Right atrium auricular region (tissue), 2 donors: ENCODE measurements around the gene RPL7A. TPM values are rescaled to one million over a fixed set of nuclear protein-coding genes. Genes with fewer than 3 reads are reported as not detected.
A peak's percentile ranks its signal among the peaks of the same experiment; 100 is the strongest.
"Not testable (repeated sequence)": the region's sequence is repeated elsewhere in the genome, so short reads cannot be mapped to it uniquely, and the experiment has no call there.

ENCODE experiments used
- DNase-seq: peaks from one replicate; pipeline ENCODE4 v3.0.0-alpha.2; 2019; ENCODE audit warnings: low spot score
- H3K27ac ChIP-seq, 2 donors: fragments of 200-600 bp; sonication (generic); 1 replicate in 1 of 2; 2 replicates in 1 of 2; pipeline ENCODE4 v1.5.1; 2016 to 2019
- H3K27me3 ChIP-seq, 2 donors: fragments of 200-600 bp; sonication (generic); one replicate each; pipeline versions ENCODE4 v1.5.1 to v1.6.0; 2017 to 2019
- H3K36me3 ChIP-seq: fragments of 200-600 bp; sonication (generic); one replicate; pipeline ENCODE4 v1.5.1; 2016
- H3K4me1 ChIP-seq, 2 donors: fragments of 200-600 bp; sonication (generic); one replicate each; pipeline versions ENCODE4 v1.5.1 to v1.6.0; 2017 to 2019
- H3K4me3 ChIP-seq, 2 donors: fragments of 200-600 bp; sonication (generic); 1 replicate in 1 of 2; 2 replicates in 1 of 2; pipeline ENCODE4 v1.5.1; 2017 to 2019; ENCODE audit warnings: mild to moderate bottlenecking in 1 of 2, moderate library complexity in 1 of 2
- H3K9me3 ChIP-seq, 2 donors: fragments of 200-600 bp; sonication (generic); one replicate each; pipeline ENCODE4 v1.5.1; 2019
- CTCF ChIP-seq, 2 donors: fragments of 200-600 bp; sonication (generic); IDR thresholded peaks; one replicate each; pipeline ENCODE4 v1.5.1; 2019; ENCODE audit warnings: antibody characterized with exemption in 2 of 2
- total RNA-seq, 2 donors: library from RNA; depleted of rRNA; stranded (reverse); fragments of >200 nt; gene quantifications; one replicate each; pipeline ENCODE4 v1.1.0, GENCODE V29; 2016

Gene RPL7A
- 1,000 to 10,000 TPM in 1 of 2 donors, 100 to 1,000 TPM in 1; 739 to 1,208 TPM for total RNA-seq

DNA sequence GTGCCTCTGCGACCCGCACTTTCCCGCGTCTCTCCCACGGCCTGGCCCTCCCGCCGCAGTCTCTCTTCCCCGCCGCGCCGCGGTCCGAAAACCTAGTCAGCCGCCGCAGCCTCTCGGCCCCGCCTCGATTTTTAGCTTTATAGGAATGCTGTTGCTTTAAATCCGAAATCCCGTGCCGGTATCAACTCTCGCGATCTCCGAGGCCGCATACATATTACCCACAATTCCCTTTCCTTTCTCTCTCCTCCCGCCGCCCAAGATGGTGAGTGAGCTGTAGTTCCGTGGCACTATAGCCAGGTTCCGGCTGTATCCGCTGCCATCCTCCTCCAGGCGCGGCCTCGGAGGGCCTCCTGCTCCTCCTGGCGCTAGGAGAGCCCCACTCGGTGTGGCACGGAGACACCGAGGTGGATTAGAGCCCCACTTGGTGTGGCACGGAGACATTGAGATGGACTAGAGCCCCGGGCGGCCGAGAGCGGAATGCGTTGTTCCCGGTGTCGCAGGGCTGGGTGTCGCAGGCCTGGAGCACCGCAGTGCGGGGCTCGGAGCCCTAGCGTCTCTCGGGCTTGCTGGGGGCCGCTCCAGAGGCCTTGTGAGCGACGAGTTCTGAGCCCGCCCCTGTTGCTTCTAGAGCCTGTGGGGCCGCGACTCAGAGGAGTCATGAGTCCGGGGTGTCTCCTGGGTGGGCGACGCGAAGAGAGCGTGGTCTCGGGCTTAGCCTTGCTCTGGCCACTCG is at the start of gene RPL7A, which contains the start of gene MED22:
Gene RPL7A (plus strand): TSS at position 234 of the 733 bp plus-strand sequence. CDS start 26 bp downstream, at position 260.
Gene MED22 (minus strand): TSS at position 147 of the 733 bp plus-strand sequence. CDS start 1,469 bp downstream, outside the sequence.
- Histone ChIP-seq H3K27me3 (no peaks in the 10 kb centered on the region), H3K4me1 (peaks cover 0 to 29% of the 10 kb centered on the region in 2 donors), H3K36me3 (peaks cover 62% of the 10 kb centered on the region), H3K9me3 (no peaks in the 10 kb centered on the region), H3K4me3 (peak within 1 kb of the TSS; percentile 92 to 97), H3K27ac (peak within 1 kb of the TSS; percentile 86 to 94)
- DNase-seq, result peak; percentile 97
- TF ChIP-seq CTCF (IDR thresholded peaks at IDR 0.05), result no peak

- H3K4me3 ChIP-seq, H3K27me3 ChIP-seq: not testable (repeated sequence)
Measured at GRCh38 chr9:133299996-133300395, 48.0 kb upstream of the RPL7A start.

DNA sequence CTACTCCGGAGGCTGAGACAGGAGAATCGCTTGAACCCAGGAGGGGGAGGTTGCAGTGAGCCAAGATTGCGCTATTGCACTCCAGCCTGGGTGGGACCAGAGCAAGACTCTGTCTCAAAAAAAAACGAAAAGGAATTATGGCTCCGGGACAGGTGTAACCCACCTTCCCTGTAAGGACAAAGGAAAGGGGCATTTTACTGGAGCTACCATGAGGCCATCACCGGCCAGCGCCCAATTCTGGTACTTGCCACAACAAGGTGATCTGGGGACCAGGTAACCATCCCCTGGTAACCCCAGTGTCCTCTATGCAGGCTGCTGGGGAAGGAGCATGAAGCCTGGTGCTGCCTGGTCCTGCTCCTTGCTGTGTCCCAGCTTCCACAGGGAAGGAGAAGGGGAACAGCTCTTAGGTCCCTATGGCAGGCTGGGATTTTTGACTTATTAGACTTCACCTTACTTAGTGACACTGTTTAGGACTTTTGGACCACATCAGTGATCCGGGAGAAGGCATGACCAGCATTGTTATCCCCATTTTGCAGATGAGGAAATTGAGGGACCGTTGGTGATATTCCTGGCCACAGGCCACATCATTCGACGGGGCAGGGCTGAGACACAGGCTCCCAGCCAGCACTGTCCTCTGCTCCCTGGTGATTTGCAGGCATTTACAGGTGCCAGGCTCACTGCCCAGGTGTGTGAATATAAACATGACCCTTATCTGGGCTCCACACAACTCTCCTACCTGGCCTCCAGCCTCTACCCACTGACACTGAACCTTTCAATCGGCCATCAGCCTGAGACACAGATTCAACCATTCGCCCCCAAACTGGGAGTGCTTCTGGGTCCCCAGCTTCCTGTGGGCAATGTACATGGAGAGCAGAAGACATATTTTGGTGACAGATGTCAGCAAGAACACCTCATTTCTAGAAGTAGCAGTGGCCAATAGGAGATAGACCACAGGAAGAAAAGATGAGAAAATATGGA is 46.5 kb upstream of the RPL7A start:
- H3K27ac ChIP-seq, result no peak overlapping the region
- H3K27me3 ChIP-seq, result no peaks in the 10 kb centered on the region
- no peak for TF ChIP-seq CTCF (IDR thresholded peaks at IDR 0.05)
- DNase-seq, result no peak
- no peaks in the 10 kb centered on the region for H3K4me1 ChIP-seq
- H3K4me3 ChIP-seq, result no peak overlapping the region
- H3K36me3 ChIP-seq, result no peaks in the 10 kb centered on the region
- H3K9me3 ChIP-seq, result no peaks in the 10 kb centered on the region

More at GRCh38 chr9:133299996-133300395, 48.0 kb upstream of the RPL7A start:
- not testable (repeated sequence) for DNase-seq, H3K9me3 ChIP-seq, H3K4me1 ChIP-seq, H3K27ac ChIP-seq, H3K36me3 ChIP-seq

DNA sequence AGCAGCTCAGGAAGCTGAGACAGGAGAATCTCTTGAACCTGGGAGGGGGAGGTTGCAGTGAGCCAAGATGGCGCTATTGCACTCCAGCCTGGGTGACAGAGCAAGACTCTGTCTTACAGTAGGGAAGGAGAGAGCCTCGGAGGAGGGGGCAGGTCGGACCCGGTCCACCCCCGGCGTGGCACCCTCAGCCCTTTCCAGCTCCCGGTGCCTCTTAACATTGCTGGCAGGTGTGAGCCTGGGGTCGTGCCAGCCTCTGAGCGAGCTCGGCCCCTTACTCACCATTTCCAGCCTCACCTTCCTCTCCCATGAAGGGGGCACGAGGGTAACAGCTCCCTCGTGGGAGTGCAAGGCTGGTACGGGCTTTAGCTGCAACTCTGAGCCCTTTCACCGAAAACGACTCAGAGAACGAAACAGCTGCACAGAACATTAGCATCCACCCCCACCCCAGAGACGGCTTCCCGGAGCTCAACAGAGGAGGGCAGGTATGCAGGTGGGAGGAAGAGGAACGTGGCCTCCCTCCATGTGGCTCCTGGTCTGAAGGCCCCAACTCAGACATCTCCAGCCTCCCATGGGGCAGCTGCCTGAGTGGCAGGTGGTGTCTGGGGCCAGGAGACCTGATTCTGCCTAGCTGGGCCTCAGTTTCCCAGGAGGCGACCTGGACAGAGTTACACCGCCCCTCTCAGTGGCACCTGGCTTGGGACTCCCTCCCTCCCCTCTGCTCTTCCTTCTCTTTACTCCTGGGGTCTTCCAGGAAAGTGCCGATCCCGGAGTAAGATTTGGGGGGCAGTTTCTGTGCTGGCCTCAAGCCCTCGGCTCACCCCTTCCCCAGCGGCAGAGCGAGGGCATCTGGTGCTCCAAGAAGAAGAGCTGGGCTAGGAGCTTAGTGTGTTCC is 44.5 kb upstream of the RPL7A start:
- no peak for TF ChIP-seq CTCF (IDR thresholded peaks at IDR 0.05)
- Histone ChIP-seq H3K4me3 (no peak overlapping the region), H3K27ac (no peak overlapping the region), H3K9me3 (no peaks in the 10 kb centered on the region), H3K36me3 (no peaks in the 10 kb centered on the region), H3K27me3 (no peaks in the 10 kb centered on the region), H3K4me1 (no peaks in the 10 kb centered on the region)
- no peak for DNase-seq

DNA sequence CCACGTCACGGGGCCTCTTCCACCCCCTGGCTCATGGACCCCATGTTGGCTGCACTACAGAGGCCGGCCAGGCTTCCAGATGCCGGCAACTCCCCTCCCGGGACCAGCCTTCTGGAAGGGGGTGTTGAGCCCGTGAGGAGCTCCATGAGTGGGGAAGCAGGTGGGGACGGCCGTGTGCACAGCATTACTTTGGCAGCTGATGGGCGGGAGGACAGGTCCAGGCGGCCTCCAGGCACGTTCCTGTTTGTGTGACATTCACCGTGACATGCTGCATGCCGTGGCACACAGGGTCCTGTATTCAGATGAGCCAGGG is 43.9 kb upstream of the RPL7A start:
- Histone ChIP-seq H3K4me3 (no peak overlapping the region), H3K9me3 (no peaks in the 10 kb centered on the region), H3K27me3 (no peaks in the 10 kb centered on the region), H3K36me3 (no peaks in the 10 kb centered on the region), H3K27ac (no peak overlapping the region), H3K4me1 (no peaks in the 10 kb centered on the region)
- TF ChIP-seq CTCF (IDR thresholded peaks at IDR 0.05), result no peak
- DNase-seq, result no peak
